ENCODE results near the gene LTK. TPM values are rescaled to one million over a fixed set of nuclear protein-coding genes. Genes with fewer than 3 reads are reported as not detected.

The LTK gene
- total and polyA plus RNA-seq, 2 of the 8 experiments (the other 6 are each of a cell fraction or from before 2014, with no cell fraction given) = 0.05 to 0.19 TPM

DNA sequence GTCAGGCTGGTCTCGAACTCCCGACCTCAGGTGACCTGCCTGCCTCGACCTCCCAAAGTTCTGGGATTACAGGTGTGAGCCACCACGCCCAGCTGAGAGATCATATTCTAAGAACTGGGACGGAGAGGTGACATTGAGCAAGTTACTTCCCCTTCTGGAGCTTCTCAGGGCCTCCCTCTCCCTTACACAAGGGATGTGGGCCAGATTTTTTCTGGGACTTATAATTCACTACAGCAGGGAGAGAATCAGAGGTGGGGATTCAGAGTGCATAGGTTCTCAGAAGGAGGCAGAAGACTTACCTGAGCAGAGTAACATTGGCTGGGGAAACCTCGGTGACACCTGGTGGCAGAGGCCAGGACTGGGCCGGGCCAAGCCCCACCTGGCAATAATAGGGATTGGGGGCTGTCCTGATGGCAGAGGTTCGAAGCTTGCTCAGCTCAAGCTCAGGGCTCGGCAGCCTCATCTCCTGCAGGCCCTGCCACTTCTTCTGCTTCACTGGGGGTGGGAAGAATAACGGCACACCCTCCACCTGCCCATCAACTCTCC, 6.8 kb downstream of the LTK start:
- Histone ChIP-seq H2BK120ac (replicated peaks; ENCODE audit: low read depth, low read length) (no peak overlapping the region), H4K91ac (replicated peaks; ENCODE audit: insufficient read length, low read length) (no peak overlapping the region), H2BK5ac (ENCODE audit: low read depth, low read length) (no peak overlapping the region), H2BK20ac (ENCODE audit: low read length) (no peak overlapping the region), H3K36me3 (ENCODE audit: control insufficient read depth in 2 of 4, insufficient read depth in 4 of 4, low read length in 3 of 4) (peaks cover 0 to 2% (median 0%) of the 10 kb centered on the region in 4 experiments; a peak in 1 of 8 replicates), H3K23ac (ENCODE audit: insufficient read length) (no peak overlapping the region), H3K56ac (replicated peaks; ENCODE audit: insufficient read length, low read depth, low read length) (no peak overlapping the region), H3K14ac (ENCODE audit: insufficient read length) (no peak overlapping the region), H3K27me3 (replicated peaks in 1 of 4; ENCODE audit: control insufficient read depth in 3 of 4, extremely low read depth in 1 of 4, insufficient read depth in 3 of 4, low read length in 3 of 4) (peaks cover 43 to 90% (median 81%) of the 10 kb centered on the region in 4 experiments), H3K9me3 (ENCODE audit: insufficient read depth in 2 of 2, low read depth in 1 of 2, low read length in 1 of 2) (no peaks in the 10 kb centered on the region; a peak in 1 of 4 replicates), H3K27ac (ENCODE audit: low read depth, low read length) (no peak overlapping the region), H3K4ac (replicated peaks; ENCODE audit: insufficient read length, low read depth, low read length) (no peak overlapping the region), H2BK15ac (ENCODE audit: low read length) (no peak overlapping the region), H4K20me1 (replicated peaks in 1 of 2; ENCODE audit: control insufficient read depth in 1 of 2, insufficient read depth in 2 of 2, low read length in 2 of 2) (peaks cover 0 to 10% of the 10 kb centered on the region in 2 experiments), H4K8ac (ENCODE audit: extremely low read depth, insufficient read depth, low read length) (no peak overlapping the region), H3K9ac (replicated peaks in 1 of 4; ENCODE audit: extremely low read depth in 1 of 4, low read depth in 3 of 4, low read length in 3 of 4) (no peak overlapping the region), H2AK5ac (ENCODE audit: low read depth, low read length) (no peak overlapping the region), H3K4me3 (ENCODE audit: extremely low read depth in 1 of 4, insufficient read depth in 2 of 4, low read depth in 3 of 4, low read length in 4 of 4) (no peak overlapping the region), H3K4me2 (ENCODE audit: insufficient read depth in 1 of 2, low read depth in 2 of 2, low read length in 2 of 2) (no peak overlapping the region), H2AFZ (ENCODE audit: low read length) (no peak overlapping the region), H3K4me1 (replicated peaks in 1 of 4; ENCODE audit: control insufficient read depth in 3 of 4, insufficient read depth in 4 of 4, low read length in 3 of 4) (peaks cover 0 to 16% (median 9%) of the 10 kb centered on the region in 4 experiments; a peak in 6 of 7 replicates), H3K79me2 (ENCODE audit: control insufficient read depth in 1 of 2, insufficient read depth in 2 of 2, low read length in 2 of 2) (no peaks in the 10 kb centered on the region), H3K79me1 (ENCODE audit: low read depth, low read length) (no peaks in the 10 kb centered on the region), H4K5ac (ENCODE audit: insufficient read length, low read depth, low read length) (no peak overlapping the region), H2BK12ac (ENCODE audit: low read depth, low read length) (no peak overlapping the region), H3K18ac (ENCODE audit: extremely low read depth, low read length) (no peak overlapping the region), H3K23me2 (ENCODE audit: low read depth, low read length) (peaks cover 9% of the 10 kb centered on the region; the same call in 1 of the 2 replicates)
- no peak for TF ChIP-seq TAF7 (optimal IDR thresholded peaks at IDR 0.05; ENCODE audit: borderline replicate concordance, low read depth, low read length)
- TF ChIP-seq, protein P1, sequence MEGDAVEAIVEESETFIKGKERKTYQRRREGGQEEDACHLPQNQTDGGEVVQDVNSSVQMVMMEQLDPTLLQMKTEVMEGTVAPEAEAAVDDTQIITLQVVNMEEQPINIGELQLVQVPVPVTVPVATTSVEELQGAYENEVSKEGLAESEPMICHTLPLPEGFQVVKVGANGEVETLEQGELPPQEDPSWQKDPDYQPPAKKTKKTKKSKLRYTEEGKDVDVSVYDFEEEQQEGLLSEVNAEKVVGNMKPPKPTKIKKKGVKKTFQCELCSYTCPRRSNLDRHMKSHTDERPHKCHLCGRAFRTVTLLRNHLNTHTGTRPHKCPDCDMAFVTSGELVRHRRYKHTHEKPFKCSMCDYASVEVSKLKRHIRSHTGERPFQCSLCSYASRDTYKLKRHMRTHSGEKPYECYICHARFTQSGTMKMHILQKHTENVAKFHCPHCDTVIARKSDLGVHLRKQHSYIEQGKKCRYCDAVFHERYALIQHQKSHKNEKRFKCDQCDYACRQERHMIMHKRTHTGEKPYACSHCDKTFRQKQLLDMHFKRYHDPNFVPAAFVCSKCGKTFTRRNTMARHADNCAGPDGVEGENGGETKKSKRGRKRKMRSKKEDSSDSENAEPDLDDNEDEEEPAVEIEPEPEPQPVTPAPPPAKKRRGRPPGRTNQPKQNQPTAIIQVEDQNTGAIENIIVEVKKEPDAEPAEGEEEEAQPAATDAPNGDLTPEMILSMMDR (IDR thresholded peaks at IDR 0.05; ENCODE audit: control extremely low read depth in 1 of 3, insufficient read depth in 1 of 3, low read depth in 1 of 3, low read length in 3 of 3) = peak; percentile 59 to 68 (median 65)
- TF ChIP-seq RAD21 (IDR thresholded peaks at IDR 0.05 in 1 of 2, conservative IDR thresholded peaks at IDR 0.05 in 1 of 2; ENCODE audit: low read depth in 2 of 2, low read length in 2 of 2) = peak; percentile 45 to 63
- no peak for TF ChIP-seq MAFK (IDR thresholded peaks at IDR 0.05; ENCODE audit: low read depth, low read length)
- POLR2A ChIA-PET (ENCODE audit: partially characterized antibody) = interaction anchor here (0.7 to 1.5 kb wide), 5 partner anchors 10 to 32 kb away, joined by 3 to 4 read pairs (median 4); no protein-coding TSS in a partner anchor
- WGBS, 2 experiments (ENCODE audit: extremely low coverage in 1 of 2, insufficient coverage in 1 of 2, insufficient read length in 1 of 2, insufficient replicate concordance in 2 of 2, low coverage in 1 of 2, low lambda C conversion rate in 2 of 2, missing lambda C conversion rate in 1 of 2) = 80% methylated on average over 10 of the region's 10 CpGs; no CpG with 5 or more reads in 1 of the 2 experiments
- DNase-seq (ENCODE audit: low read depth in 1 of 2, low spot score in 2 of 2) (no peak), FAIRE-seq (no peak)
- CTCF ChIA-PET (ENCODE audit: partially characterized antibody) = interaction anchor here (0.6 to 6.1 kb wide), 17 partner anchors 11 to 482 kb away, joined by 3 to 46 read pairs (median 3); partner anchors contain the start of gene ITPKA

Measured in H1 (cell line).